Gastrocnemius medialis (tissue), 4 donors: ENCODE measurements around the gene AIG1.

Experiments used
- CTCF ChIP-seq, 5 experiments: fragments of 450-650 bp in 3 of 5; fragments of 200-600 bp in 2 of 5; sonication (generic) in 2 of 5; IDR thresholded peaks in 4 of 5; conservative IDR thresholded peaks in 1 of 5; 1 replicate in 4 of 5; 2 replicates in 1 of 5; pipeline ENCODE4 v1.5.1; 2016 to 2019; ENCODE audit warnings: antibody characterized with exemption in 5 of 5, mild to moderate bottlenecking in 3 of 5, moderate library complexity in 3 of 5
- POLR2A ChIP-seq, 2 donors: fragments of 450-650 bp; IDR thresholded peaks; one replicate each; pipeline ENCODE4 v1.6.1; 2017; ENCODE audit warnings: antibody characterized with exemption in 2 of 2, mild to moderate bottlenecking in 2 of 2, moderate library complexity in 2 of 2

- TF ChIP-seq CTCF (IDR thresholded peaks at IDR 0.05 in 4 of 5, conservative IDR thresholded peaks at IDR 0.05 in 1 of 5): no peak
- no peak for TF ChIP-seq POLR2A (IDR thresholded peaks at IDR 0.05)
Observed at GRCh38 chr6:143141442-143141841, 80.8 kb downstream of the AIG1 start.
